Measurements from ENCODE around the gene SMIM20.

DNA sequence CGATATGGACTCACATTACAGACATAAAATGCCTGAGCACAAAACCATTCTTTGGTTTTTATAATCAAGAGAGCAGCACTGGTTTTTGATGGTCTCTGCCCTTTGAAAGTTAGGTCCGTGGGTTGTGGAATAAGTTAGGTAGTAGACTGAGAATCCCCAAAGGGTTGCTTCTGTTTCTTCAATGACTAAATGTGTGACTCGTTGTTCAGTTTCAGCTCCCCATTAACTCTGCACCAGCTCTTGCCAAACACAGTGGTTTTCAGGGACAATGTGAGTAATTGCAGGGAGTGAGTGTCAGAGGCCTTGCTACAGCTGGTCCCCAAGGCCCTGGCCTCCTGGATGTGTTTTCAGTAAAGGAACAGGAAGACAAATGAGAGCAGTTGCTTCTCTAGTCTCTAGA, 24.8 kb downstream of the SMIM20 start:
- TF ChIP-seq, protein P1, sequence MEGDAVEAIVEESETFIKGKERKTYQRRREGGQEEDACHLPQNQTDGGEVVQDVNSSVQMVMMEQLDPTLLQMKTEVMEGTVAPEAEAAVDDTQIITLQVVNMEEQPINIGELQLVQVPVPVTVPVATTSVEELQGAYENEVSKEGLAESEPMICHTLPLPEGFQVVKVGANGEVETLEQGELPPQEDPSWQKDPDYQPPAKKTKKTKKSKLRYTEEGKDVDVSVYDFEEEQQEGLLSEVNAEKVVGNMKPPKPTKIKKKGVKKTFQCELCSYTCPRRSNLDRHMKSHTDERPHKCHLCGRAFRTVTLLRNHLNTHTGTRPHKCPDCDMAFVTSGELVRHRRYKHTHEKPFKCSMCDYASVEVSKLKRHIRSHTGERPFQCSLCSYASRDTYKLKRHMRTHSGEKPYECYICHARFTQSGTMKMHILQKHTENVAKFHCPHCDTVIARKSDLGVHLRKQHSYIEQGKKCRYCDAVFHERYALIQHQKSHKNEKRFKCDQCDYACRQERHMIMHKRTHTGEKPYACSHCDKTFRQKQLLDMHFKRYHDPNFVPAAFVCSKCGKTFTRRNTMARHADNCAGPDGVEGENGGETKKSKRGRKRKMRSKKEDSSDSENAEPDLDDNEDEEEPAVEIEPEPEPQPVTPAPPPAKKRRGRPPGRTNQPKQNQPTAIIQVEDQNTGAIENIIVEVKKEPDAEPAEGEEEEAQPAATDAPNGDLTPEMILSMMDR (conservative IDR thresholded peaks at IDR 0.05; ENCODE audit: low read length) = no peak
- no peak for TF ChIP-seq EZH2phosphoT487 (IDR thresholded peaks at IDR 0.05; ENCODE audit: borderline replicate concordance)
